G401 (cell line): ENCODE data around the gene NANOGP8. TPM values are rescaled to one million over a fixed set of nuclear protein-coding genes. Genes with fewer than 3 reads are reported as not detected.
"Not testable (repeated sequence)": the region's sequence is repeated elsewhere in the genome, so short reads cannot be mapped to it uniquely, and the experiment has no call there.

Experiments used
- DNase-seq: peaks from one replicate; pipeline ENCODE4 v3.0.0-alpha.2; 2015; ENCODE audit warnings: low spot score
- in situ Hi-C: cut with HindIII; loops from 2 replicates; pipeline ENCODE4 v1.10.0; 2016; ENCODE audit warnings: low sequenced_read_pairs, mixed read lengths
- total RNA-seq: library from RNA; depleted of rRNA; stranded (reverse); fragments of >200 nt; shearing (Covaris generic); gene quantifications from 2 replicates; pipeline ENCODE4 v1.2.3, GENCODE V29; 2014; rRNA removed

Gene NANOGP8, protein sequence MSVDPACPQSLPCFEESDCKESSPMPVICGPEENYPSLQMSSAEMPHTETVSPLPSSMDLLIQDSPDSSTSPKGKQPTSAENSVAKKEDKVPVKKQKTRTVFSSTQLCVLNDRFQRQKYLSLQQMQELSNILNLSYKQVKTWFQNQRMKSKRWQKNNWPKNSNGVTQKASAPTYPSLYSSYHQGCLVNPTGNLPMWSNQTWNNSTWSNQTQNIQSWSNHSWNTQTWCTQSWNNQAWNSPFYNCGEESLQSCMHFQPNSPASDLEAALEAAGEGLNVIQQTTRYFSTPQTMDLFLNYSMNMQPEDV
- total RNA-seq: 1.7 TPM in 1 of 2 replicates, not detected in the other

GRCh38 chr15:35085176-35085919 is at the start of gene NANOGP8:
Gene NANOGP8, minus strand, starts transcription at chr15:35085295. Its CDS starts 185 bp downstream, at chr15:35085110.
- DNase-seq, in situ Hi-C loops: not testable (repeated sequence)

DNA sequence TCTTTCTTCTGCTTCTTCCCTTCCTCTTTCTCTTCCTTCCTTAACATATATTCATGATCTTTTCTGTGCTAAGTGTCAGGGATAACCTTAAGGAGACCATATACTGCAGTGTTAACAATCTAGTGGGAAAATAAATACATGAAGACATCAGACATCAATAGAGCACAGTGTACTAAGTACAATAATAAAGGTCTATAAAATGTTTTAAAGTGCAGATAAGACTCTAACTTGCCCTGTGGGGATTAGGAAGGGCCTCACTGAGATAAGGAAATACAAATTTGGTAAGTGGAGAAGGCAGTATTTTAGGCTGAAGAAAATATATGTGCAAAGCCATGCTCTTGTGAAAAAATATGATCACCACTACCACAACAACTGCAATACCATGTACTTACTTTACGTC is 49.2 kb upstream of the NANOGP8 start:
- in situ Hi-C loops: no loop called here

DNA sequence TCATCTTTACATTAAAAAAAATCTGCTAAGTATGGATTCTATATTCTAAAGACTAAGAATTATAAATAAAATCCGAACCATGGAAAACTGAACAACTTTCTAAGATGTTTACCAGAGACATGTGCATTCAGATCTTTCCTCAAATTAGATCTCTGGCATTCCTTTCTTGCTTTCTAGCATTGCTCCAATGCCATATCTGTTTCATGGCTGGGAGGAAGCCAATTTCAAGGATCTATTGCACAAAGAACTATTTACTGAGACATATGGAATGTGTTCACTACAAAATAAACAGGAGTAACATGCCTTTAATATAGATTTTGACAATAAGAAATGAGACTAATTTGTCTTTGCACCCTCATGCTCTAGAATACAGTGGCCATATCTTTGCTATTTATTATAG is 45.1 kb upstream of the NANOGP8 start:
- in situ Hi-C loops: no loop called here
- no peak for DNase-seq

More for the DNA sequence above, 49.2 kb upstream of the NANOGP8 start:
- no peak for DNase-seq

GRCh38 chr15:35129361-35129760 is 44.3 kb upstream of the NANOGP8 start:
- DNase-seq: no peak
- in situ Hi-C loops: no loop called here

- in situ Hi-C loops: no loop called here
- no peak for DNase-seq
Measured at GRCh38 chr15:35127717-35128116, 42.6 kb upstream of the NANOGP8 start.

- in situ Hi-C loops: no loop called here
- no peak for DNase-seq
Measured at GRCh38 chr15:35126236-35126635, 41.1 kb upstream of the NANOGP8 start.

- DNase-seq: no peak
- in situ Hi-C loops: no loop called here
Measured at GRCh38 chr15:35123743-35124142, 38.6 kb upstream of the NANOGP8 start.

- no peak for DNase-seq
Measured at GRCh38 chr15:35121611-35122359, 36.7 kb upstream of the NANOGP8 start.

GRCh38 chr15:35120173-35120572 is 35.1 kb upstream of the NANOGP8 start:
- in situ Hi-C loops: no loop called here
- no peak for DNase-seq

More at GRCh38 chr15:35121611-35122359, 36.7 kb upstream of the NANOGP8 start:
- in situ Hi-C loops: no loop called here

GRCh38 chr15:35118960-35119359 is 33.9 kb upstream of the NANOGP8 start:
- in situ Hi-C loops: no loop called here

GRCh38 chr15:35117543-35118265 is 32.6 kb upstream of the NANOGP8 start:
- in situ Hi-C loops: no loop called here
- no peak for DNase-seq

More at GRCh38 chr15:35118960-35119359, 33.9 kb upstream of the NANOGP8 start:
- no peak for DNase-seq

GRCh38 chr15:35115155-35115725 is 30.1 kb upstream of the NANOGP8 start:
- in situ Hi-C loops: no loop called here
- DNase-seq: peak; percentile 36

DNA sequence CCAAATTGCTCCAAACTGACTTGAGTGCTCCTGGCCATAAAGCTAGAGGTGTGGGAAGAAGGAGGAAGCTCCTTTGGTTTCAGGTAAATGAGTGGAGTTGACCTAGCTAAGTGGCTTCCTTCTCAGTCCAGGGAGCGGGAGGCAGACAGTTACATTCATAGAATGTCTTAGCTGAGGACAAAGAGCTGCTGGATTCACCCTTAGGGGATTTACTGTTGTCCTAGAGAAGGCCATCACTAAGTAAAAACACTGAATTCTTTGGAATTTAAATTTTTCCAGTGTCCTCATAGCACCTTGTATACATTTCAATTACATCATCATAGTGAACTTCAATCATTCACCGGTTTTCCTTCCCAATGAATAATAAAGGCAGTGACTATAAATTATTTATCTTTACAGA is 27.3 kb upstream of the NANOGP8 start:
- in situ Hi-C loops: no loop called here
- no peak for DNase-seq

DNA sequence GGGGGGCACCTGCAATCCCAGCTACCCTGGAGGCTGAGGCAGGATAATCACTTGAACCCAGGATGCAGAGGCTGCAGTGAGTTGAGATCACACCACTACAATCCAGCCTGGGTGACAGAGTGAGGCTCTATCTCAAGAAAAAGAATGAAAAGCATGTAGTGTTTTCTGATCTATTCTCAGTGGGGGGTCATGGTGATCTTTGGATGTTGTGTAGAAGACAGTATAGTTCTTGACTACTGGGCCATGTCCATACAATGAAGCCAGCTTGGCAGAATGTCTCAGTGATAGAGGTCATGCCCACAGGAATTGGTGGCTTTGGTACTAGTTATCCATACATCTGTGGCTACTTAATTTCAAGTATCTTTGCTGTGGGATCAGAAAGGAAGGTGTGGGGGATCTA is 26.8 kb upstream of the NANOGP8 start:
- no peak for DNase-seq
- in situ Hi-C loops: no loop called here

- in situ Hi-C loops: no loop called here
- DNase-seq: no peak
Measured at GRCh38 chr15:35108453-35108852, 23.4 kb upstream of the NANOGP8 start.

DNA sequence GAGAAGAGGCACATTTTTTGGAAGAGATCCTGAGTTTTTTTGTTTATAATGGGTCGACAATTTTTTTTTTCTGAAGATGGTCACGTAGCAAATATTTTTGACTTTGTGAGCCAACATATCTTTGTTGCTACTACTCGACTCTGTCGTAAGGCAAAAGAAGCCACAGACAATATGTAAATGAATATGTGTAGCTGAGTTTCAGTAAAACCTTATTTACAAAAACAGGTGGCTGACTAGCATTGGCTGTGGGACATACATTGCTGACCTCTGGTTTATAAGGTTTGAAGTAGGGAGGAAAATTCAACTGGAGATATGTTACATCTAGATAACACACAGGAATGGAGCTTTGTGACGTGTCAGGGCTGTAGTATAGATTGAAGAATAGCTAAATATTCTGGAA is 22.5 kb upstream of the NANOGP8 start:
- in situ Hi-C loops: no loop called here
- no peak for DNase-seq

DNA sequence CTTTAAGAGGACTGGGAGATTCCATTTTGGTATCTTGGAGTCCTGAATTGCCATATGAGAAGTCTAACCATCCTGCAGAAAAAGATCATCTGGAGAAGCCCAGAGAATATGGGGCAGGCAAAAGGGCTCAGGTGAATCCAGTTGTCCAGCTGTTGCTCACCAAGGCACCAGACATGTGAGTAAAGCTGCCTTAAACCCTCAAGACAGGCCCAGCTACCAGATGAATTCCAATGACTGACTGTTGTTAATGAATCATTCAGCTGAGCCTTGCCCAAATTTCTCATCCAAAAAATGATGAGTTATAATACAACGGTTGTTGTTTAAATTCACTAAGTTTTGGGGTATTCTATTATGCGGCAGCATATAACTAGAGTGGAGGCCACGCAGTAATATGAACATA is 22.0 kb upstream of the NANOGP8 start:
- DNase-seq: no peak

DNA sequence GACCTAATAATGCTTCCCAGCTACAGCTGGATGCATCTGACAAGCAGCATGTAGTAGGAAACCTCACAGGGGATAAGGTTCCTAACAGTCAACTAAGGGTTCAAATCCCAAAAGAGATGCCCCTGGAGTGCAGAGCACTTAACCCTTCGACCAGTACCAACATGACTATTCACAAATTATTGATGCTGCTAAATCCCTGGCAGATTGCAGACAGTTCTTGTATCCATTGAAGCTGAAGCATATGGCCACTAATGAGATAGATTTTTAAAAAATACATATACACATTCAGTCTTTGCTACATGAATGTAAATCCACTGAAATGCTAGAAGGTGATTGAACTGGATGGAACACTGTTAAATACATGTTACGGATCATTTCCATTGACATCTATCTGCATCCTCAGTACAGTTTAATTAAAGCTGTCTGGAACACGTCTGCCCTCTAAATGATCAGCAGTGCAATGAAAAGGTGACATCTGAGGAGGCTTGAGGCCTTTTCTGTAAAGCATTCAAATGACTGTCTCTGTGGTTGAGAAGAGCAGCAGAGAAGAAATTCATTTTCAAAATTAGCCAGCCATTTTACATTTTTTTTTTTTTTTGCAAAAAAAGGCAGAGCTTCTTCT is 19.5 kb upstream of the NANOGP8 start:
- no peak for DNase-seq
- in situ Hi-C loops: no loop called here

More for the DNA sequence above, 22.0 kb upstream of the NANOGP8 start:
- in situ Hi-C loops: no loop called here
